GM12864 (cell line): ENCODE data around the gene GNAS.
"Not testable (repeated sequence)": the region's sequence is repeated elsewhere in the genome, so short reads cannot be mapped to it uniquely, and the experiment has no call there.

Experiments
- DNase-seq: peaks from one replicate; pipeline ENCODE4 v3.0.0-alpha.2; 2011; ENCODE audit warnings: low read depth
- H3K4me3 ChIP-seq: 2 replicates; pipeline ENCODE4 v1.5.1; 2011; ENCODE audit warnings: mild to moderate bottlenecking, low read depth, low read length, control low read depth
- CTCF ChIP-seq: IDR thresholded peaks from 2 replicates; pipeline ENCODE4 v1.5.1; 2011; ENCODE audit warnings: low read depth, mild to moderate bottlenecking, moderate library complexity, low read length, control low read depth, inconsistent platforms; ENCODE audit errors: missing control alignments

Gene GNAS

GRCh38 chr20:58828136-58828535 is 24.4 kb upstream of the GNAS start:
- DNase-seq: no peak
- no peak overlapping the region for H3K4me3 ChIP-seq
- no peak for TF ChIP-seq CTCF

- DNase-seq, H3K4me3 ChIP-seq: not testable (repeated sequence)
Measured at GRCh38 chr20:58828804-58829203, 23.7 kb upstream of the GNAS start.

GRCh38 chr20:58829531-58829941 is 23.0 kb upstream of the GNAS start:
- TF ChIP-seq CTCF: no peak
- no peak overlapping the region for H3K4me3 ChIP-seq
- no peak for DNase-seq

GRCh38 chr20:58832457-58832856 is 20.1 kb upstream of the GNAS start:
- no peak for TF ChIP-seq CTCF
- H3K4me3 ChIP-seq: no peak overlapping the region
- DNase-seq: no peak

- no peak for TF ChIP-seq CTCF
- no peak for DNase-seq
- H3K4me3 ChIP-seq: no peak overlapping the region
Measured at GRCh38 chr20:58833921-58834320, 18.6 kb upstream of the GNAS start.

- no peak for DNase-seq
- TF ChIP-seq CTCF: no peak
Measured at GRCh38 chr20:58835231-58835630, 17.3 kb upstream of the GNAS start.

GRCh38 chr20:58836616-58837204 is 15.8 kb upstream of the GNAS start:
- TF ChIP-seq CTCF: no peak
- no peak for DNase-seq
- no peak overlapping the region for H3K4me3 ChIP-seq

More at GRCh38 chr20:58835231-58835630, 17.3 kb upstream of the GNAS start:
- H3K4me3 ChIP-seq: no peak overlapping the region
